Smooth muscle cell (in vitro differentiated cells): ENCODE results near the gene GRIA1. TPM values are rescaled to one million over a fixed set of nuclear protein-coding genes. Genes with fewer than 3 reads are reported as not detected.

Experiments used
- DNase-seq: peaks from one replicate; lab custom pipeline; 2025; ENCODE audit not compliant: unreplicated experiment; lab: John Stamatoyannopoulos, UW
- H2AFZ ChIP-seq: fragments of 200-600 bp; sonication (generic); 2 replicates; pipeline ENCODE4 v1.6.0; 2016; ENCODE audit warnings: antibody characterized with exemption, low read depth, mild to moderate bottlenecking
- H3F3A ChIP-seq: fragments of 200-600 bp; sonication (generic); 2 replicates; pipeline ENCODE4 v1.6.0; 2017; ENCODE audit warnings: antibody characterized with exemption, low read depth
- H3K27ac ChIP-seq: fragments of 200-600 bp; sonication (generic); 2 replicates; pipeline ENCODE4 v1.5.1; 2016; ENCODE audit warnings: low read depth, mild to moderate bottlenecking
- H3K27me3 ChIP-seq: fragments of 200-600 bp; sonication (generic); 2 replicates; pipeline ENCODE4 v1.6.1; 2016; ENCODE audit warnings: low read depth, mild to moderate bottlenecking
- H3K36me3 ChIP-seq: fragments of 200-600 bp; sonication (generic); 2 replicates; pipeline ENCODE4 v1.5.1; 2016; ENCODE audit warnings: low read depth
- H3K4me1 ChIP-seq: fragments of 200-600 bp; sonication (generic); 2 replicates; pipeline ENCODE4 v1.5.1; 2016; ENCODE audit warnings: low read depth
- H3K4me2 ChIP-seq: fragments of 200-600 bp; sonication (generic); 2 replicates; pipeline ENCODE4 v1.6.0; 2016; ENCODE audit warnings: mild to moderate bottlenecking
- H3K4me3 ChIP-seq: fragments of 200-600 bp; sonication (generic); 2 replicates; pipeline ENCODE4 v1.5.1; 2016; ENCODE audit warnings: mild to moderate bottlenecking
- H3K79me2 ChIP-seq: fragments of 200-600 bp; sonication (generic); 2 replicates; pipeline ENCODE4 v1.6.0; 2016; ENCODE audit warnings: low read depth, mild to moderate bottlenecking
- H3K9ac ChIP-seq: fragments of 200-600 bp; sonication (generic); 2 replicates; pipeline ENCODE4 v1.6.0; 2016; ENCODE audit warnings: low read depth
- H3K9me3 ChIP-seq: fragments of 200-600 bp; sonication (generic); replicated peaks from 2 replicates; pipeline ENCODE4 v1.5.1; 2016; ENCODE audit warnings: low read depth
- H4K20me1 ChIP-seq: fragments of 200-600 bp; sonication (generic); 2 replicates; pipeline ENCODE4 v1.6.0; 2016; ENCODE audit warnings: low read depth
- WGBS: methylation state at CpG from one replicate; pipeline ENCODE4 v1.1.7; 2016; ENCODE audit warnings: low lambda C conversion rate; 5-methylcytosine and 5-hydroxymethylcytosine counted together
- polyA plus RNA-seq: library from polyadenylated mRNA; unstranded; fragments of >200 nt; fragmentation: Nextera tagmentation; extraction: Ambion mirVana; gene quantifications from 2 replicates; pipeline ENCODE4 v1.2.1, GENCODE V29; 2016
- total RNA-seq: library from RNA; depleted of rRNA; stranded (reverse); fragments of >200 nt; gene quantifications from 2 replicates; pipeline ENCODE4 v1.2.3, GENCODE V29; 2014
- TF ChIP-seq, protein P1 (sequence below): fragments of 200-600 bp; sonication (generic); IDR thresholded peaks from 2 replicates; pipeline ENCODE4 v1.5.1; 2017; ENCODE audit warnings: borderline replicate concordance, mild to moderate bottlenecking, antibody characterized with exemption; ENCODE audit not compliant: insufficient read depth, poor library complexity, severe bottlenecking

Gene GRIA1
- total and polyA plus RNA-seq, 2 experiments from 2014 or later = 0.17 to 0.94 TPM

DNA sequence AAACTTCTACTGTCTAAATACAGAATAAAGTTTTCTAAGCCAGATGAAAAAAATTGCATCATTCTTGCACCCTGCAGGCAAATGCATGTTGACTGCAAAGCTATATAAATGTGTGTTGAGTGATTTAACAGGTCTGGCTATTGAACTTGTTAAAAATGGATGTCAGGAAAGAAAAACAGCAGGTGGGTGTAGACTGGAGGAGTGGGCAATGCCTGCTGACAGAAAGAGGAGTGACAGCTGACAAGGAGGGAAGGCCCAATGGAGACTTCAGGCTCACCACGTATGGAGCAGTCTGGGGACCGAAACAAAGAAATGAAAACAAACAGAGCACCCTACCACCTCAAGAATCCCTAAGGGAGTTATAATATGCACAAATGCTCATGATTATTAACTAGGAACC, 127.8 kb downstream of the GRIA1 start:
- TF ChIP-seq, protein P1, sequence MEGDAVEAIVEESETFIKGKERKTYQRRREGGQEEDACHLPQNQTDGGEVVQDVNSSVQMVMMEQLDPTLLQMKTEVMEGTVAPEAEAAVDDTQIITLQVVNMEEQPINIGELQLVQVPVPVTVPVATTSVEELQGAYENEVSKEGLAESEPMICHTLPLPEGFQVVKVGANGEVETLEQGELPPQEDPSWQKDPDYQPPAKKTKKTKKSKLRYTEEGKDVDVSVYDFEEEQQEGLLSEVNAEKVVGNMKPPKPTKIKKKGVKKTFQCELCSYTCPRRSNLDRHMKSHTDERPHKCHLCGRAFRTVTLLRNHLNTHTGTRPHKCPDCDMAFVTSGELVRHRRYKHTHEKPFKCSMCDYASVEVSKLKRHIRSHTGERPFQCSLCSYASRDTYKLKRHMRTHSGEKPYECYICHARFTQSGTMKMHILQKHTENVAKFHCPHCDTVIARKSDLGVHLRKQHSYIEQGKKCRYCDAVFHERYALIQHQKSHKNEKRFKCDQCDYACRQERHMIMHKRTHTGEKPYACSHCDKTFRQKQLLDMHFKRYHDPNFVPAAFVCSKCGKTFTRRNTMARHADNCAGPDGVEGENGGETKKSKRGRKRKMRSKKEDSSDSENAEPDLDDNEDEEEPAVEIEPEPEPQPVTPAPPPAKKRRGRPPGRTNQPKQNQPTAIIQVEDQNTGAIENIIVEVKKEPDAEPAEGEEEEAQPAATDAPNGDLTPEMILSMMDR = no peak
- Histone ChIP-seq H2AFZ (no peak overlapping the region), H3K36me3 (no peaks in the 10 kb centered on the region), H3K4me2 (no peak overlapping the region), H3K4me1 (no peaks in the 10 kb centered on the region), H3K9me3 (no peaks in the 10 kb centered on the region), H3K4me3 (no peak overlapping the region), H3F3A (peaks cover 3% of the 10 kb centered on the region), H3K9ac (no peak overlapping the region), H3K79me2 (no peaks in the 10 kb centered on the region), H4K20me1 (no peaks in the 10 kb centered on the region), H3K27ac (peak overlapping the region; percentile 65), H3K27me3 (no peaks in the 10 kb centered on the region)
- no peak for DNase-seq
- 65% methylated on average over 2 of the region's 2 CpGs for WGBS

DNA sequence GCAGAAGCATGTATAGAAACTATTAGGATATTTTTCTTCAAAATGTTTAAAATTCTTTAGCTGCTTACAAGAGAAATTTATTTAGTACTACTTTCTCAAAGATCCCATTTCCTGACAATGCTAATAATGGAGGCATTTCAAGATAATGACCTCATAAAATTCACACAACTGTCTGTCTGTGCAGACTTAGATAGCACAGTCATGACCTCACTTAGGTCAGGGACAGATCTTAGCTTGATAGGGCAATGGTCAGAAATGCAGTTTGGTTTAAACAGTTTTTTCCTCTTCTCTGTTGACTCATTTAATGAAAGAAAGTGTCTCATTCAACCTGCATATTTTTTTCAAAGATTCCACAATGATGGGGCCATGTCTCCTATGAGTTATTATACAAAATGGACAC, 128.4 kb downstream of the GRIA1 start:
- no peak overlapping the region for H3K4me3 ChIP-seq
- peaks cover 3% of the 10 kb centered on the region for H3F3A ChIP-seq
- H3K27me3 ChIP-seq = no peaks in the 10 kb centered on the region
- H3K79me2 ChIP-seq = no peaks in the 10 kb centered on the region
- TF ChIP-seq, protein P1 = no peak
- peak overlapping the region; percentile 65 for H3K27ac ChIP-seq
- H2AFZ ChIP-seq = no peak overlapping the region
- peak overlapping the region; percentile 15 for H3K4me2 ChIP-seq
- H3K9me3 ChIP-seq = no peaks in the 10 kb centered on the region
- H3K36me3 ChIP-seq = no peaks in the 10 kb centered on the region
- H3K4me1 ChIP-seq = no peaks in the 10 kb centered on the region
- H4K20me1 ChIP-seq = no peaks in the 10 kb centered on the region
- H3K9ac ChIP-seq = no peak overlapping the region
- DNase-seq = no peak

DNA sequence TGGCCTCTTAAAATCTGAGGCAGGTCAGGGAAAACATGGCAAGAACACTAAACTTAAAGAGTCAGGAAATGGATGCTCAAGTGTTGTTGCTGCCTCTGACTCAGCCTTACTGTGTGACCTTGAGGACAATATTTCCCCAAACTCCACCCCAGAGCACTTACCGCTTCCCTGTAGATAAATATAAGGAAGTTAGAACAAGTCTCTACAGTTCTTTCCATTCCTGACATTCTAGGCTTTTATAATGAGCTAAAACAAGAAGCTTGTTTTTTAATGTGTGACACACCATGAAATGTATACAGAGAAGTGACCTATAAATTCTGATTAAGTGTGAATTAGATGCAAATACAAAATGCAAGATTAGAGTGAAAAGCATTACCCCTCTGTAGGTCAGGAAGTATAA, 129.3 kb downstream of the GRIA1 start:
- Histone ChIP-seq H3K36me3 (no peaks in the 10 kb centered on the region), H3K4me1 (no peaks in the 10 kb centered on the region), H3K27me3 (no peaks in the 10 kb centered on the region), H3K9me3 (no peaks in the 10 kb centered on the region), H4K20me1 (no peaks in the 10 kb centered on the region), H2AFZ (no peak overlapping the region), H3K27ac (peak overlapping the region; percentile 65), H3K79me2 (no peaks in the 10 kb centered on the region), H3K4me3 (no peak overlapping the region), H3F3A (peaks cover 3% of the 10 kb centered on the region), H3K4me2 (no peak overlapping the region), H3K9ac (no peak overlapping the region)
- no peak for DNase-seq
- WGBS = 58% methylated on average over 1 of the region's 1 CpG
- TF ChIP-seq, protein P1 = no peak

DNA sequence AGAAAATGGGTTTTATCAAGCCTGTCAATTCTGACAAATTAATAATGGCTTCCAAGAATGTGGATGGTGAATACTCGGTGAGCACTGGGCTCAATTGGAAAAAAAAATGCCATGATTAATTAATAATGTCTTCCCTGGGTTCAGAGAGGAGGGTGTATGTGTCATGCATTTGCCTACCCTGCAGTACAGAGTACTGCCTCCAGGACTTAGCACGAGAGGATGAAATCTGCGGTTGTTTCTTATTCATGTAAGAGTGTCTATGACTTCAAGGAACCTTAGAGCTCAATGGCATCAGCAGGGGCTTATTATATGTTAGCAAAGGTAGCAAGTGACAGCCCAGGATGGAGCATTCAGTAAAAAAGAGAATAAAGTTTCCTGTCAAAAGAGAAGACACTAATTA, 132.7 kb downstream of the GRIA1 start:
- Histone ChIP-seq H3K27me3 (no peaks in the 10 kb centered on the region), H3F3A (peaks cover 3% of the 10 kb centered on the region), H3K27ac (no peak overlapping the region), H3K9ac (no peak overlapping the region), H3K79me2 (no peaks in the 10 kb centered on the region), H3K4me1 (peaks cover 1% of the 10 kb centered on the region), H3K36me3 (no peaks in the 10 kb centered on the region), H3K4me2 (no peak overlapping the region), H3K9me3 (no peaks in the 10 kb centered on the region), H3K4me3 (no peak overlapping the region), H2AFZ (no peak overlapping the region), H4K20me1 (no peaks in the 10 kb centered on the region)
- TF ChIP-seq, protein P1 = no peak
- 75% methylated on average over 3 of the region's 3 CpGs for WGBS
- DNase-seq = no peak
